ENCODE measurements around the gene UIMC1.

GRCh38 chr5:177036443-177036842 lies 29.9 kb upstream of the UIMC1 start:
- TF ChIP-seq POLR2A (IDR thresholded peaks at IDR 0.05) (no peak), POLR2AphosphoS5 (IDR thresholded peaks at IDR 0.05; ENCODE audit: insufficient read depth in 1 of 2, low read depth in 1 of 2) (no peak)

Data from vagina (tissue), 2 donors.